Tibial nerve (tissue), 4 donors: Measurements from ENCODE around the gene FANCE. TPM values are rescaled to one million over a fixed set of nuclear protein-coding genes. Genes with fewer than 3 reads are reported as not detected.

Experiments used
- DNase-seq, 2 donors: peaks; one replicate each; pipeline ENCODE4 v3.0.0-alpha.2; 2019; ENCODE audit warnings: low spot score in 2 of 2
- H3K27ac ChIP-seq, 4 donors: fragments of 200-600 bp; sonication (generic) in 3 of 4; one replicate each; pipeline ENCODE4 v1.5.1; 2017 to 2019; ENCODE audit warnings: mild to moderate bottlenecking in 1 of 4
- H3K27me3 ChIP-seq, 2 donors: fragments of 200-600 bp; sonication (generic) in 1 of 2; one replicate each; pipeline versions ENCODE4 v1.5.1 to v1.6.0; 2017 to 2019
- H3K36me3 ChIP-seq, 3 donors: fragments of 200-600 bp; sonication (generic); one replicate each; pipeline ENCODE4 v1.5.1; 2018 to 2019
- H3K4me1 ChIP-seq, 4 donors: fragments of 200-600 bp; sonication (generic) in 3 of 4; one replicate each; pipeline ENCODE4 v1.5.1; 2017 to 2019
- H3K4me3 ChIP-seq, 4 donors: fragments of 200-600 bp; sonication (generic) in 3 of 4; one replicate each; pipeline ENCODE4 v1.5.1; 2017 to 2019; ENCODE audit warnings: mild to moderate bottlenecking in 1 of 4, moderate library complexity in 1 of 4
- H3K9me3 ChIP-seq, 4 donors: fragments of 200-600 bp; sonication (generic) in 3 of 4; one replicate each; pipeline ENCODE4 v1.5.1; 2017 to 2019
- CTCF ChIP-seq, 5 experiments: fragments of 200-600 bp in 3 of 5; fragments of 450-650 bp in 2 of 5; sonication (generic) in 3 of 5; IDR thresholded peaks; one replicate each; pipeline ENCODE4 v1.5.1; 2016 to 2019; ENCODE audit warnings: antibody characterized with exemption in 5 of 5, mild to moderate bottlenecking in 3 of 5, moderate library complexity in 2 of 5
- EP300 ChIP-seq, 2 donors: sonication (generic); formaldehyde crosslinking; IDR thresholded peaks; one replicate each; pipeline ENCODE4 v1.6.1; 2017; ENCODE audit warnings: antibody characterized with exemption in 2 of 2, mild to moderate bottlenecking in 1 of 2
- POLR2A ChIP-seq, 2 donors: fragments of 450-650 bp; IDR thresholded peaks; one replicate each; pipeline ENCODE4 v1.6.1; 2017; ENCODE audit warnings: antibody characterized with exemption in 2 of 2, mild to moderate bottlenecking in 2 of 2, moderate library complexity in 2 of 2
- WGBS, 2 donors: methylation state at CpG; one replicate each; pipeline ENCODE4 v1.1.5; 2018; 5-methylcytosine and 5-hydroxymethylcytosine counted together
- total RNA-seq, 4 donors: library from RNA; depleted of rRNA; stranded (reverse); fragments of >200 nt; gene quantifications; one replicate each; pipeline ENCODE4 v1.1.0, GENCODE V29; 2016

FANCE gene
- total RNA-seq, 4 donors from 2014 or later, result 8.1 to 9.6 (median 8.4) TPM

GRCh38 chr6:35426074-35426473 lies 26.1 kb upstream of the FANCE start:
- H3K36me3 ChIP-seq, result peaks cover 0 to 76% (median 18%) of the 10 kb centered on the region in 3 donors
- WGBS, 2 donors, result 47% methylated on average over 8 of the region's 8 CpGs

GRCh38 chr6:35427435-35427834 lies 24.7 kb upstream of the FANCE start:
- Histone ChIP-seq H3K4me1 (peaks cover 0 to 22% (median 5%) of the 10 kb centered on the region in 4 donors), H3K36me3 (peaks cover 0 to 62% (median 12%) of the 10 kb centered on the region in 3 donors), H3K9me3 (peaks cover 0 to 24% (median 3%) of the 10 kb centered on the region in 4 donors), H3K4me3 (no peak overlapping the region), H3K27ac (no peak overlapping the region), H3K27me3 (no peaks in the 10 kb centered on the region)
- 77 to 88% methylated on average over 3 of the region's 5 CpGs for WGBS, 2 donors
- TF ChIP-seq EP300 (IDR thresholded peaks at IDR 0.05) (no peak), CTCF (IDR thresholded peaks at IDR 0.05) (no peak), POLR2A (IDR thresholded peaks at IDR 0.05) (no peak)
- DNase-seq, result no peak

More at GRCh38 chr6:35426074-35426473, 26.1 kb upstream of the FANCE start:
- H3K4me3 ChIP-seq, result no peak overlapping the region
- peaks cover 0 to 24% (median 3%) of the 10 kb centered on the region in 4 donors for H3K9me3 ChIP-seq
- peak overlapping the region in 2 of 4 donors; percentile 58 to 68 for H3K27ac ChIP-seq
- no peaks in the 10 kb centered on the region for H3K27me3 ChIP-seq
- no peak for TF ChIP-seq POLR2A (IDR thresholded peaks at IDR 0.05)
- TF ChIP-seq EP300 (IDR thresholded peaks at IDR 0.05), result no peak
- no peak for TF ChIP-seq CTCF (IDR thresholded peaks at IDR 0.05)
- peaks cover 0 to 22% (median 5%) of the 10 kb centered on the region in 4 donors for H3K4me1 ChIP-seq
- DNase-seq, result no peak

GRCh38 chr6:35427851-35428321 lies 24.3 kb upstream of the FANCE start:
- no peaks in the 10 kb centered on the region for H3K27me3 ChIP-seq
- WGBS, 2 donors, result 77 to 82% methylated on average over 8 to 9 of the region's 9 CpGs
- TF ChIP-seq POLR2A (IDR thresholded peaks at IDR 0.05) (no peak), CTCF (IDR thresholded peaks at IDR 0.05) (no peak), EP300 (IDR thresholded peaks at IDR 0.05) (no peak)
- H3K36me3 ChIP-seq, result peaks cover 0 to 60% (median 12%) of the 10 kb centered on the region in 3 donors
- H3K9me3 ChIP-seq, result peaks cover 0 to 24% (median 3%) of the 10 kb centered on the region in 4 donors
- H3K4me1 ChIP-seq, result peaks cover 0 to 22% (median 5%) of the 10 kb centered on the region in 4 donors
- no peak overlapping the region for H3K4me3 ChIP-seq
- H3K27ac ChIP-seq, result no peak overlapping the region
- no peak for DNase-seq

GRCh38 chr6:35428421-35429149 lies 23.6 kb upstream of the FANCE start:
- WGBS, 2 donors, result 76 to 81% methylated on average over 10 of the region's 10 CpGs
- Histone ChIP-seq H3K4me1 (peaks cover 0 to 22% (median 5%) of the 10 kb centered on the region in 4 donors), H3K36me3 (peaks cover 0 to 54% (median 12%) of the 10 kb centered on the region in 3 donors), H3K9me3 (peaks cover 0 to 24% (median 3%) of the 10 kb centered on the region in 4 donors), H3K4me3 (no peak overlapping the region), H3K27me3 (no peaks in the 10 kb centered on the region), H3K27ac (no peak overlapping the region)
- TF ChIP-seq EP300 (IDR thresholded peaks at IDR 0.05) (no peak), CTCF (IDR thresholded peaks at IDR 0.05) (no peak), POLR2A (IDR thresholded peaks at IDR 0.05) (no peak)
- DNase-seq, result no peak

- Histone ChIP-seq H3K27ac (no peak overlapping the region), H3K36me3 (peaks cover 0 to 45% (median 3%) of the 10 kb centered on the region in 3 donors), H3K9me3 (peaks cover 0 to 24% (median 3%) of the 10 kb centered on the region in 4 donors), H3K27me3 (no peaks in the 10 kb centered on the region), H3K4me1 (peaks cover 0 to 22% (median 5%) of the 10 kb centered on the region in 4 donors), H3K4me3 (no peak overlapping the region)
- WGBS, 2 donors, result 90 to 97% methylated on average over 2 of the region's 2 CpGs
- DNase-seq, result no peak
- TF ChIP-seq CTCF (IDR thresholded peaks at IDR 0.05) (no peak), EP300 (IDR thresholded peaks at IDR 0.05) (no peak), POLR2A (IDR thresholded peaks at IDR 0.05) (no peak)
These were observed 22.7 kb upstream of the FANCE start for GRCh38 chr6:35429463-35429862.
